ENCODE data around the gene SYCN.
"Not testable (repeated sequence)": the region's sequence is repeated elsewhere in the genome, so short reads cannot be mapped to it uniquely, and the experiment has no call there.

- TF ChIP-seq USF2 (IDR thresholded peaks at IDR 0.05; ENCODE audit: low read length); POLR2AphosphoS5 (IDR thresholded peaks at IDR 0.05; ENCODE audit: low read depth, low read length); JUN (IDR thresholded peaks at IDR 0.05; ENCODE audit: low read depth, low read length); POLR2A (IDR thresholded peaks at IDR 0.05; ENCODE audit: control extremely low read depth in 1 of 2, low read depth in 2 of 2, low read length in 2 of 2); GABPA (IDR thresholded peaks at IDR 0.05; ENCODE audit: borderline replicate concordance, insufficient read depth, low read length); ATF3 (IDR thresholded peaks at IDR 0.05; ENCODE audit: insufficient read depth, low read depth, low read length); SIRT6 (IDR thresholded peaks at IDR 0.05; ENCODE audit: low read length); EP300 (IDR thresholded peaks at IDR 0.05; ENCODE audit: borderline replicate concordance in 1 of 2, low read depth in 2 of 2, low read length in 2 of 2): not testable (repeated sequence)
- TF ChIP-seq, protein P1, sequence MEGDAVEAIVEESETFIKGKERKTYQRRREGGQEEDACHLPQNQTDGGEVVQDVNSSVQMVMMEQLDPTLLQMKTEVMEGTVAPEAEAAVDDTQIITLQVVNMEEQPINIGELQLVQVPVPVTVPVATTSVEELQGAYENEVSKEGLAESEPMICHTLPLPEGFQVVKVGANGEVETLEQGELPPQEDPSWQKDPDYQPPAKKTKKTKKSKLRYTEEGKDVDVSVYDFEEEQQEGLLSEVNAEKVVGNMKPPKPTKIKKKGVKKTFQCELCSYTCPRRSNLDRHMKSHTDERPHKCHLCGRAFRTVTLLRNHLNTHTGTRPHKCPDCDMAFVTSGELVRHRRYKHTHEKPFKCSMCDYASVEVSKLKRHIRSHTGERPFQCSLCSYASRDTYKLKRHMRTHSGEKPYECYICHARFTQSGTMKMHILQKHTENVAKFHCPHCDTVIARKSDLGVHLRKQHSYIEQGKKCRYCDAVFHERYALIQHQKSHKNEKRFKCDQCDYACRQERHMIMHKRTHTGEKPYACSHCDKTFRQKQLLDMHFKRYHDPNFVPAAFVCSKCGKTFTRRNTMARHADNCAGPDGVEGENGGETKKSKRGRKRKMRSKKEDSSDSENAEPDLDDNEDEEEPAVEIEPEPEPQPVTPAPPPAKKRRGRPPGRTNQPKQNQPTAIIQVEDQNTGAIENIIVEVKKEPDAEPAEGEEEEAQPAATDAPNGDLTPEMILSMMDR (IDR thresholded peaks at IDR 0.05; ENCODE audit: control extremely low read depth in 1 of 3, insufficient read depth in 1 of 3, low read depth in 1 of 3, low read length in 3 of 3), result not testable (repeated sequence)
Measured at GRCh38 chr19:39244410-39245100, 40.5 kb upstream of the SYCN start, which contains the start of gene IFNL3.

Data from H1 (cell line).